K562 (cell line): ENCODE results near the gene C1orf122. TPM values are rescaled to one million over a fixed set of nuclear protein-coding genes. Genes with fewer than 3 reads are reported as not detected.

Source experiments
- ATAC-seq: fragments of 200-7000 bp; cut with Tn5 transposase; 3 replicates; pipeline ENCODE4 v1.9.1; 2020; ENCODE audit warnings: moderate library complexity
- BruUV-seq: library from RNA; stranded (reverse); fragments of 400-500 nt; replicated peaks from 2 replicates; lab custom pipeline; 2021; lab: Mats Ljungman, UMichigan
- CTCF ChIA-PET: fragments of 300-600 bp; formaldehyde crosslinking; extraction: SDS; loops from one replicate; lab custom pipeline; 2021; ENCODE audit warnings: low intra/inter-chr PET ratio; lab: Yijun Ruan, JAX
- POLR2A ChIA-PET: fragments of 300-600, 350-650 bp; sonication (Branson Sonifier 250); formaldehyde crosslinking; extraction: SDS; loops from one replicate; lab custom pipeline; 2021; ENCODE audit warnings: antibody characterized with exemption, inconsistent platforms; lab: Yijun Ruan, JAX
- DNase-seq, 4 experiments: peaks; one replicate each; pipeline versions ENCODE4 v3.0.0 to v3.0.0-alpha.2; 2011 to 2018; ENCODE audit warnings: low spot score in 3 of 4, mixed read lengths in 3 of 4; ENCODE audit errors: extremely low read depth in 1 of 4
- FAIRE-seq: peaks from 2 replicates; lab custom pipeline; 2011; peaks lifted over from hg19 to GRCh38; lab: Jason Lieb, UNC
- H2AFZ ChIP-seq: 2 replicates; pipeline ENCODE4 v1.6.0; 2011; ENCODE audit warnings: low read depth, low read length, control low read depth, inconsistent platforms
- H3K27ac ChIP-seq: fragments of 200-600 bp; 3 replicates; pipeline ENCODE4 v1.8.0; 2011; ENCODE audit warnings: low read depth, mild to moderate bottlenecking, control low read depth, inconsistent platforms, low read length, moderate library complexity, mixed read lengths; ENCODE audit errors: extremely low read depth
- H3K27me3 ChIP-seq, 2 experiments: fragments of 300-600 bp in 1 of 2; 2 replicates in 1 of 2; 3 replicates in 1 of 2; pipeline versions ENCODE4 v1.6.0 to v1.8.0; 2011; ENCODE audit warnings: inconsistent platforms in 2 of 2, low read length in 2 of 2, mild to moderate bottlenecking in 1 of 2, mixed read lengths in 1 of 2, moderate library complexity in 1 of 2; ENCODE audit not compliant: control insufficient read depth in 2 of 2, insufficient read depth in 2 of 2
- H3K36me3 ChIP-seq: fragments of 300-600 bp; 3 replicates; pipeline ENCODE4 v1.8.0; 2011; ENCODE audit warnings: mild to moderate bottlenecking, low read length, inconsistent platforms; ENCODE audit not compliant: control insufficient read depth, insufficient read depth
- H3K4me1 ChIP-seq, 2 experiments: fragments of 200-600 bp in 1 of 2; replicated peaks in 1 of 2; 2 replicates in 1 of 2; 3 replicates in 1 of 2; pipeline versions ENCODE4 v1.5.1 to v1.8.0; 2011; ENCODE audit warnings: inconsistent platforms in 2 of 2, low read length in 2 of 2, mild to moderate bottlenecking in 1 of 2, mixed read lengths in 1 of 2, moderate library complexity in 1 of 2; ENCODE audit not compliant: control insufficient read depth in 2 of 2, insufficient read depth in 2 of 2
- H3K4me2 ChIP-seq: 2 replicates; pipeline ENCODE4 v1.6.1; 2011; ENCODE audit warnings: low read length, control low read depth, inconsistent platforms, mixed read lengths; ENCODE audit not compliant: insufficient read depth
- H3K4me3 ChIP-seq: fragments of 200-600 bp; sonication (generic), shearing (Covaris generic); 2 replicates; pipeline ENCODE4 v1.5.1; 2016; ENCODE audit warnings: control low read depth, inconsistent platforms
- H3K79me2 ChIP-seq: fragments of 200-600 bp; 3 replicates; pipeline ENCODE4 v1.8.0; 2011; ENCODE audit warnings: low read length, inconsistent platforms; ENCODE audit not compliant: control insufficient read depth, insufficient read depth
- H3K9ac ChIP-seq, 2 experiments: 2 replicates each; pipeline versions ENCODE4 v1.6.0 to v1.6.1; 2011; ENCODE audit warnings: low read depth in 2 of 2, low read length in 2 of 2, control low read depth in 1 of 2, inconsistent platforms in 1 of 2, mild to moderate bottlenecking in 1 of 2, mixed read lengths in 1 of 2; ENCODE audit not compliant: insufficient read depth in 1 of 2
- H3K9me1 ChIP-seq: one replicate; pipeline ENCODE4 v1.6.0; 2011; ENCODE audit warnings: inconsistent platforms, mild to moderate bottlenecking, low read length, moderate library complexity; ENCODE audit not compliant: control insufficient read depth, insufficient read depth
- H3K9me3 ChIP-seq: replicated peaks from 2 replicates; pipeline ENCODE4 v1.5.1; 2011; ENCODE audit warnings: low read depth, low read length, inconsistent platforms; ENCODE audit not compliant: control insufficient read depth, insufficient read depth
- H4K20me1 ChIP-seq: replicated peaks from 2 replicates; pipeline ENCODE4 v1.6.1; 2011; ENCODE audit warnings: low read length, inconsistent platforms, mixed read lengths; ENCODE audit not compliant: control insufficient read depth, insufficient read depth
- CEBPB ChIP-seq: fragments of 450-650 bp; IDR thresholded peaks from 2 replicates; pipeline ENCODE4 v1.6.1; 2016; ENCODE audit warnings: missing genetic modification characterization, missing compliant biosample characterization
- CEBPG ChIP-seq, 3 experiments: fragments of 200-800 bp in 1 of 3; sonication (Bioruptor generic) in 1 of 3; sonication (generic) in 1 of 3; formaldehyde crosslinking in 1 of 3; IDR thresholded peaks in 2 of 3; conservative IDR thresholded peaks in 1 of 3; 2 replicates each; pipeline versions ENCODE4 v1.6.1 to v1.8.0; 2016 to 2022; ENCODE audit warnings: missing compliant biosample characterization in 2 of 3, missing genetic modification characterization in 2 of 3, mild to moderate bottlenecking in 1 of 3, missing genetic modification reagents in 1 of 3
- GABPA ChIP-seq: fragments of 200-800 bp; sonication (Bioruptor generic); conservative IDR thresholded peaks from 2 replicates; pipeline ENCODE4 v1.6.1; 2016; ENCODE audit warnings: low read depth, missing genetic modification characterization, missing compliant biosample characterization
- WGBS: fragments of 100-300 bp; shearing (Covaris generic); methylation state at CpG from one replicate; pipeline ENCODE4 v1.1.6; 2016; ENCODE audit warnings: low coverage, mixed read lengths; ENCODE audit not compliant: insufficient coverage; ENCODE audit errors: missing lambda C conversion rate; 5-methylcytosine and 5-hydroxymethylcytosine counted together
- in situ Hi-C: fragments of 300-500 bp; cut with MboI; formaldehyde crosslinking; loops from 4 replicates; pipeline ENCODE4 v1.15.0; 2018; ENCODE audit warnings: inconsistent platforms, mixed read lengths
- intact Hi-C: fragments of 100-400 bp; cut with micrococcal nuclease; formaldehyde crosslinking; loops from 2 replicates; pipeline ENCODE4 v1.14.2; 2022
- polyA plus RNA-seq, 8 experiments: library from polyadenylated mRNA; depleted of rRNA in 4 of 8; stranded (reverse) in 5 of 8; unstranded in 3 of 8; fragments of >200 nt; fragmentation: Nextera tagmentation in 2 of 8; fragmentation: Illumina TruSeq in 1 of 8; extraction: Ambion mirVana in 2 of 8; extraction: Trizol in 1 of 8; gene quantifications; 2 replicates each; pipeline versions ENCODE4 v1.2.1 to v1.2.3, GENCODE V29; 2011 to 2014; ENCODE audit warnings: inconsistent platforms in 1 of 8, missing spikeins in 1 of 8
- total RNA-seq, 7 experiments: library from RNA; depleted of rRNA in 6 of 7; stranded (reverse); fragments of >200 nt in 6 of 7; fragmentation: Illumina TruSeq in 2 of 7; extraction: Trizol in 2 of 7; gene quantifications; 2 replicates each; pipeline versions ENCODE4 v1.2.1 to v1.2.3, GENCODE V29; 2011 to 2021; ENCODE audit warnings: low replicate concordance in 1 of 7

Gene C1orf122
- total and polyA plus RNA-seq, 9 of the 15 experiments (the other 6 are each of a cell fraction or from before 2014, with no cell fraction given): 3.6 to 70.9 (median 17.3) TPM

GRCh38 chr1:37845786-37846185, 38.2 kb downstream of the C1orf122 start:
- TF ChIP-seq CEBPB (tag): peak; percentile 36; the same call in 1 of the 2 replicates
- TF ChIP-seq CEBPG (CRISPR knock-in tag; IDR thresholded peaks at IDR 0.05): no peak
- 0 out of 4 replicates have a peak, but pooled peaks have one; percentile 21 to 25 for TF ChIP-seq CEBPG (tag; conservative IDR thresholded peaks at IDR 0.05 in 1 of 2, IDR thresholded peaks at IDR 0.05 in 1 of 2)
- TF ChIP-seq GABPA: no peak
- TF ChIP-seq, all 486 proteins: peak for 2
- WGBS: 65% methylated on average over 3 of the region's 3 CpGs
- intact Hi-C loops: no loop called here
- peaks cover 0 to 20% of the 10 kb centered on the region in 2 experiments; a peak in 2 of 5 replicates for H3K4me1 ChIP-seq
- in situ Hi-C loops: no loop called here
- DNase-seq (no peak), ATAC-seq (no peak), FAIRE-seq (no peak)
- POLR2A ChIA-PET: interaction anchor here (0.8 to 2.8 kb wide), 3 partner anchors 10 to 14 kb away, joined by 3 to 8 read pairs (median 5); partner anchors contain the start of gene MTF1
- no peak overlapping the region for H3K4me3 ChIP-seq
- peaks cover 42% of the 10 kb centered on the region for H3K79me2 ChIP-seq
- H4K20me1 ChIP-seq: no peaks in the 10 kb centered on the region
- H3K9me3 ChIP-seq: no peaks in the 10 kb centered on the region
- no peaks in the 10 kb centered on the region for H3K9me1 ChIP-seq
- H3K4me2 ChIP-seq: no peak overlapping the region
- BruUV-seq: no TSS peak
- peaks cover 39% of the 10 kb centered on the region for H3K36me3 ChIP-seq
- H3K27ac ChIP-seq: no peak overlapping the region
- no peak overlapping the region for H3K9ac ChIP-seq
- H3K27me3 ChIP-seq: no peaks in the 10 kb centered on the region
- H2AFZ ChIP-seq: no peak overlapping the region
- CTCF ChIA-PET: interaction anchor here (0.6 kb wide), 1 partner anchor 97 kb away, joined by 6 read pairs; no protein-coding TSS in a partner anchor
